Measurements from ENCODE around the gene COL9A1. TPM values are rescaled to one million over a fixed set of nuclear protein-coding genes. Genes with fewer than 3 reads are reported as not detected.

Gene COL9A1
- total RNA-seq, 1 donor, result not detected

DNA sequence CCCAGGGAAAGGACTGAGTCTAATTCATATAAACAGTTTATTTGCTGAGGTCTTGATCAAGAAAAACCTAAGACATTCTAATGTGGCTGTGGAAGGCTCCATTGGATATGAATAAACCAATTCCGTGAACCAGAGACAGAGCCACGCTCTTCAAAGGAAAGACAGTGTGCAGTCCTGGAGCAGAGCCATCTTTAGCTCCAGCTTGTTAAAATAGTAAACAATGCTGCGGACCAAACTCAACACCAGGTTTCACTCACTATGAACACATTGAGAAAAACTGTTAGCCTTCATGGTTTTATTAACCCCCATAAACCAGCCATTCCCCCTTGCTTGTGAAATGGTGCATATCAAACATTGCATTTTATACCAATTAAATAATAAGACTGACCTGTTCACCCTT is 61.9 kb downstream of the COL9A1 start:
- TF ChIP-seq, protein P1, sequence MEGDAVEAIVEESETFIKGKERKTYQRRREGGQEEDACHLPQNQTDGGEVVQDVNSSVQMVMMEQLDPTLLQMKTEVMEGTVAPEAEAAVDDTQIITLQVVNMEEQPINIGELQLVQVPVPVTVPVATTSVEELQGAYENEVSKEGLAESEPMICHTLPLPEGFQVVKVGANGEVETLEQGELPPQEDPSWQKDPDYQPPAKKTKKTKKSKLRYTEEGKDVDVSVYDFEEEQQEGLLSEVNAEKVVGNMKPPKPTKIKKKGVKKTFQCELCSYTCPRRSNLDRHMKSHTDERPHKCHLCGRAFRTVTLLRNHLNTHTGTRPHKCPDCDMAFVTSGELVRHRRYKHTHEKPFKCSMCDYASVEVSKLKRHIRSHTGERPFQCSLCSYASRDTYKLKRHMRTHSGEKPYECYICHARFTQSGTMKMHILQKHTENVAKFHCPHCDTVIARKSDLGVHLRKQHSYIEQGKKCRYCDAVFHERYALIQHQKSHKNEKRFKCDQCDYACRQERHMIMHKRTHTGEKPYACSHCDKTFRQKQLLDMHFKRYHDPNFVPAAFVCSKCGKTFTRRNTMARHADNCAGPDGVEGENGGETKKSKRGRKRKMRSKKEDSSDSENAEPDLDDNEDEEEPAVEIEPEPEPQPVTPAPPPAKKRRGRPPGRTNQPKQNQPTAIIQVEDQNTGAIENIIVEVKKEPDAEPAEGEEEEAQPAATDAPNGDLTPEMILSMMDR (IDR thresholded peaks at IDR 0.05; ENCODE audit: insufficient read depth, low read depth, low read length), result no peak

DNA sequence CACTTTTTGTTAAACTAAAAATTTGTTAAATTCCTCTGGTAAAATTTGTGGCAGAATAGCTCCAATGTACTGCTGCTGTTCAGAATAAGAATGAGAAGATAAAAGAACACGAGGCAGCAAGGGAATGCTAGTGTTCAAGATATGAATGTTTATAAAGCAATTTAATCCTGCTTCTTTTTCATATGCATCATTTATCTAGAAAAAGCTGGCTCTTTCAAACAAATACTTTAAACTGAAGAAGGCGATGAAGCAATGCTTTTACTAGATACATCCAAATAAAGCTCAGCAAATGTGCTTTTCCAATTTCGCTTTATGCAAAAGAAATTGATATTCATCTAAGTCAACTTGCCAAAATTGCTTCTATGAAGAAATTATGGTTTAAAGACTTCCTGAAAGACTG is 66.5 kb downstream of the COL9A1 start:
- H3K4me3 ChIP-seq (ENCODE audit: low read depth, low read length), result no peak overlapping the region
- TF ChIP-seq, protein P1 (IDR thresholded peaks at IDR 0.05; ENCODE audit: insufficient read depth, low read depth, low read length), result no peak
- DNase-seq (ENCODE audit: low read depth), result no peak

More for the DNA sequence above, 61.9 kb downstream of the COL9A1 start:
- no peak overlapping the region for H3K4me3 ChIP-seq (ENCODE audit: low read depth, low read length)
- no peak for DNase-seq (ENCODE audit: low read depth)

DNA sequence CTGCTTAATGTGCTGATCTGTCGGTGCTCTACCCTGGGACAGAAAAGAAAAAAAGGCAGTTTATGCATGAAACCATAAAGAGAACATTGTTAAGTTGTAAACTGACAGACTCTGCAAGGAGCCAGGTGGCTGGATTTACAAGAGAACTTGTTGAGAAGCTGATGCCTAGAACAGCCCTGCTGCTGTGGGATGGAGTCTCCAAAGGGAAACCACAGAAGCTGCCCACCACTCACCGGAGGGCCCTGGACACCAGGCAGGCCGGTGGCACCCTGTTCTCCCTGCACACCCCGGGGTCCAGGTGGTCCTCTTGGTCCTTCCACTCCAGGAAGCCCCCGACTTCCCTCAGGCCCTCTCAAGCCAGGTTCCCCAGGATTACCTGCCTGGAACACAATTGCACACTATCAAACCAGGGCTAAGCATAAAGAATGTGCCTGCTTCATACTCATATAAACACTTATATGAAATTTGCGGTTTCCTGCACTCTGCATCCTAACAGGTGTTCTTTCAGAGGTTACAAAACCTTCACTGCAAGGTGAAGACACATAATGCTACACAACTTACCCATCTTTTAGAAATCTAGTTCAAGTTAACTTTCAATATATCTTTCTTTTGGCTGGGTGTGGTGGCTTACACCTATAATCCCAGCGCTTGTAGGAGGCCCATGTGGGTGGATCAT is 68.2 kb downstream of the COL9A1 start:
- TF ChIP-seq, protein P1 (IDR thresholded peaks at IDR 0.05; ENCODE audit: insufficient read depth, low read depth, low read length), result no peak
- no peak for DNase-seq (ENCODE audit: low read depth)
- H3K4me3 ChIP-seq (ENCODE audit: low read depth, low read length), result no peak overlapping the region

DNA sequence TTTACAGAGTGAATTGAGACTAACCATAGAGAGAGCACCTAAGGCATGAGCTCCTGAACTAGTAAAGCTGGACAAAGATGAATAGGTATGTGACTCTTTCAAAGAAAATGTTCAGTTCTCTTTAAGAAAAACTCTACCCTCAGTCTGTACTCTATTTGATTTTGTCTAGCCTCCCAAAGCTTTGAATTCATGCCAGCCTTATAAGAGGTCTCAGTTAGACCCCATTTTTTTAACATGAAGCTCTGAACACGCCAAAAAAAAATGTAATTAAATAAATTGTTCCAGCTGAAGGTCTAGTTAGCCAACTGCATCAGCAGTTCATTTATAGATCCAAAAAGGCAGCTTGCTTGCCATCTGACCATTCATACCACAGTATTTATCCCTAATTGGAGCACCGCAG is 71.6 kb downstream of the COL9A1 start:
- no peak for DNase-seq (ENCODE audit: low read depth)

DNA sequence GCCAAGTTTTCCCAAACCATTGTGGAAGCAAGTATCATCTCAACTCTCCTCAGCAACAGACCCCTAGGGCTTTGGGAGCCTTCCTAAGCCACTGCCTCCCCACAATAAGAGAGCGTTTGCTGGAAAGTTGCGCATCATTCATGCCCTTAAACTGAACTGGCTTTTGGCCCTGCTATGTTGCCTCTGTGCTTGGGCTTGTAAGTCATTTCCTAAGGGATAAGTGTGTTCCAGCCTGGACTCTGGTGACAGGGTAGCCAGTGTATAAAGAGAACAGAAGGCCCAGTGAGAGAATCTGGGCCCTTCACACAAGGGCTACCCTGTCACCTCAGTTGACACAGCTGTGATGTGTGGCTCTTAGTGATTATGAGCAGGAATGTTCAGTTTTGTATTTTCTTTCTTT is 77.8 kb downstream of the COL9A1 start:
- DNase-seq (ENCODE audit: low read depth), result no peak
- TF ChIP-seq, protein P1 (IDR thresholded peaks at IDR 0.05; ENCODE audit: insufficient read depth, low read depth, low read length), result no peak
- H3K4me3 ChIP-seq (ENCODE audit: low read depth, low read length), result no peak overlapping the region

More for the DNA sequence above, 71.6 kb downstream of the COL9A1 start:
- no peak overlapping the region for H3K4me3 ChIP-seq (ENCODE audit: low read depth, low read length)
- TF ChIP-seq, protein P1 (IDR thresholded peaks at IDR 0.05; ENCODE audit: insufficient read depth, low read depth, low read length), result no peak

DNA sequence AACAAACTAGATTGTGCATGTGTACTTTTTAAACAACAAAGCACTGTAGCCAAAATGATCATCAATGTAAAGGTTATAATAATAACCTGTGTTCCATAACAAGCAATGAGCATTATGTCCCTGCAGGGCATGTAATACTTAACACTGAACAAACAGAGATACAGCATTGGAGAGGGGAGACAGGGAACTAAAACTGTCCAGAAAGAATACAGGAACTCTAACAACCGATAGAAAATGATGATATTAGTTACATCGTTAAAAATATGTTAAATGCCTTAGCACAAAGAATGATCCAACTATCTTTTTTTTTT is 80.5 kb downstream of the COL9A1 start:
- no peak for DNase-seq (ENCODE audit: low read depth)
- no peak overlapping the region for H3K4me3 ChIP-seq (ENCODE audit: low read depth, low read length)
- TF ChIP-seq, protein P1 (IDR thresholded peaks at IDR 0.05; ENCODE audit: insufficient read depth, low read depth, low read length), result no peak

All from fibroblast of villous mesenchyme (primary cell).